DOHH2 (cell line): ENCODE results near the gene PCYT2.

Experiments
- CTCF ChIP-seq: fragments of 200-600 bp; sonication (generic); IDR thresholded peaks from one replicate; pipeline ENCODE4 v1.5.1; 2014; ENCODE audit warnings: antibody characterized with exemption, mild to moderate bottlenecking, low read depth, low read length; ENCODE audit not compliant: poor library complexity, severe bottlenecking
- EZH2phosphoT487 ChIP-seq: fragments of 200-600 bp; sonication (generic); IDR thresholded peaks from 2 replicates; pipeline ENCODE4 v1.6.1; 2017; ENCODE audit warnings: borderline replicate concordance, mild to moderate bottlenecking, antibody characterized with exemption, low read length, moderate library complexity, mixed read lengths

- TF ChIP-seq CTCF (no peak), EZH2phosphoT487 (no peak)
Observed at GRCh38 chr17:81928544-81929252, 17.5 kb upstream of the PCYT2 start.
